Neural cell (in vitro differentiated cells): ENCODE data around the gene PP2D1. TPM values are rescaled to one million over a fixed set of nuclear protein-coding genes. Genes with fewer than 3 reads are reported as not detected.

Experiments used
- H2AFZ ChIP-seq: fragments of 200-600, 300-800 bp; sonication (generic), shearing (Covaris generic); 2 replicates; pipeline ENCODE4 v1.6.0; 2014; ENCODE audit warnings: low read depth, mild to moderate bottlenecking, antibody characterized with exemption, low read length, moderate library complexity
- H3F3A ChIP-seq: fragments of 200-600 bp; shearing (Covaris generic); 2 replicates; pipeline ENCODE4 v1.6.1; 2016; ENCODE audit warnings: mild to moderate bottlenecking, moderate library complexity, mixed read lengths, antibody characterized with exemption, low read length; ENCODE audit not compliant: insufficient read depth, poor library complexity, severe bottlenecking
- H3K27ac ChIP-seq: fragments of 200-600, 300-800 bp; sonication (generic), shearing (Covaris generic); 2 replicates; pipeline ENCODE4 v1.5.1; 2014; ENCODE audit warnings: mild to moderate bottlenecking, low read length, moderate library complexity
- H3K27me3 ChIP-seq: fragments of 300-800, 200-600 bp; sonication (generic), shearing (Covaris generic); 2 replicates; pipeline ENCODE4 v1.6.0; 2014; ENCODE audit warnings: mild to moderate bottlenecking, low read depth, low read length, moderate library complexity; ENCODE audit not compliant: insufficient read depth
- H3K36me3 ChIP-seq: fragments of 300-800, 200-600 bp; sonication (generic), shearing (Covaris generic); 2 replicates; pipeline ENCODE4 v1.5.1; 2014; ENCODE audit warnings: mild to moderate bottlenecking, antibody characterized with exemption, low read length, moderate library complexity; ENCODE audit not compliant: insufficient read depth
- H3K4me2 ChIP-seq: fragments of 300-800, 200-600 bp; sonication (generic), shearing (Covaris generic); 2 replicates; pipeline ENCODE4 v1.6.0; 2014; ENCODE audit warnings: mild to moderate bottlenecking, low read length
- H3K4me3 ChIP-seq: fragments of 300-800, 200-600 bp; sonication (generic), shearing (Covaris generic); 2 replicates; pipeline ENCODE4 v1.5.1; 2014; ENCODE audit warnings: mild to moderate bottlenecking, low read length, moderate library complexity
- H3K79me2 ChIP-seq: fragments of 200-600 bp; shearing (Covaris generic); replicated peaks from 2 replicates; pipeline ENCODE4 v1.6.0; 2014; ENCODE audit warnings: mild to moderate bottlenecking, low read length, moderate library complexity; ENCODE audit not compliant: insufficient read depth
- H3K9ac ChIP-seq: fragments of 300-800, 200-600 bp; sonication (generic), shearing (Covaris generic); 2 replicates; pipeline ENCODE4 v1.6.1; 2016; ENCODE audit warnings: mild to moderate bottlenecking, low read length, mixed read lengths
- H3K9me2 ChIP-seq: fragments of 200-600 bp; shearing (Covaris generic); 2 replicates; pipeline ENCODE4 v1.6.1; 2016; ENCODE audit warnings: mild to moderate bottlenecking, low read length, mixed read lengths; ENCODE audit not compliant: insufficient read depth
- H3K9me3 ChIP-seq: fragments of 200-600, 300-800 bp; sonication (generic), shearing (Covaris generic); 2 replicates; pipeline ENCODE4 v1.6.1; 2016; ENCODE audit warnings: mild to moderate bottlenecking, mixed run types, low read length, moderate library complexity, mixed read lengths
- H4K20me1 ChIP-seq: fragments of 200-600 bp; shearing (Covaris generic); 2 replicates; pipeline ENCODE4 v1.6.1; 2016; ENCODE audit warnings: mild to moderate bottlenecking, mixed run types; ENCODE audit not compliant: insufficient read depth
- CTCF ChIP-seq: fragments of 450-650 bp; IDR thresholded peaks from 2 replicates; pipeline ENCODE4 v1.5.1; 2014; ENCODE audit warnings: antibody characterized with exemption, mild to moderate bottlenecking, moderate library complexity; ENCODE audit not compliant: poor library complexity, severe bottlenecking
- EP300 ChIP-seq: fragments of 450-650 bp; conservative IDR thresholded peaks from 2 replicates; pipeline ENCODE4 v1.6.1; 2014; ENCODE audit warnings: antibody characterized with exemption, mild to moderate bottlenecking, moderate library complexity; ENCODE audit not compliant: poor library complexity, severe bottlenecking
- EZH2 ChIP-seq: fragments of 200-600, 300-800 bp; shearing (Covaris generic), sonication (generic); IDR thresholded peaks from 2 replicates; pipeline ENCODE4 v1.6.1; 2014; ENCODE audit warnings: antibody characterized with exemption, low read length, borderline replicate concordance, mild to moderate bottlenecking; ENCODE audit not compliant: insufficient read depth, poor library complexity, severe bottlenecking
- MXI1 ChIP-seq: fragments of 450-650 bp; conservative IDR thresholded peaks from 2 replicates; pipeline ENCODE4 v1.6.1; 2014; ENCODE audit warnings: antibody characterized with exemption, mild to moderate bottlenecking; ENCODE audit not compliant: poor library complexity, severe bottlenecking
- POLR2AphosphoS5 ChIP-seq: IDR thresholded peaks from 2 replicates; pipeline ENCODE4 v1.6.1; 2012
- RAD21 ChIP-seq: fragments of 450-650 bp; conservative IDR thresholded peaks from 2 replicates; pipeline ENCODE4 v1.6.1; 2014; ENCODE audit warnings: antibody characterized with exemption, mild to moderate bottlenecking, moderate library complexity
- REST ChIP-seq: IDR thresholded peaks from 2 replicates; pipeline ENCODE4 v1.6.1; 2012; ENCODE audit warnings: borderline replicate concordance
- SMC3 ChIP-seq: fragments of 450-650 bp; conservative IDR thresholded peaks from 2 replicates; pipeline ENCODE4 v1.6.1; 2014; ENCODE audit warnings: antibody characterized with exemption, mild to moderate bottlenecking, moderate library complexity; ENCODE audit not compliant: poor library complexity
- TAF1 ChIP-seq: IDR thresholded peaks from 2 replicates; pipeline ENCODE4 v1.6.1; 2012; ENCODE audit warnings: low read depth
- polyA plus RNA-seq: library from polyadenylated mRNA; depleted of rRNA; stranded (reverse); fragments of >200 nt; gene quantifications from 2 replicates; pipeline ENCODE4 v1.2.3, GENCODE V29; 2014

PP2D1 gene
- polyA plus RNA-seq, 1 donor from 2014 or later = not detected

- no peaks in the 10 kb centered on the region for H3K36me3 ChIP-seq
- no peak overlapping the region for H3K27ac ChIP-seq
- H3K4me3 ChIP-seq = no peak overlapping the region
- TF ChIP-seq SMC3 (no peak), CTCF (no peak), TAF1 (no peak), RAD21 (no peak), MXI1 (no peak), POLR2AphosphoS5 (no peak), REST (no peak), EZH2 (no peak), EP300 (no peak)
- H4K20me1 ChIP-seq = no peaks in the 10 kb centered on the region
- no peaks in the 10 kb centered on the region for H3K9me2 ChIP-seq
- peaks cover 11% of the 10 kb centered on the region for H3K79me2 ChIP-seq
- H3F3A ChIP-seq = no peaks in the 10 kb centered on the region
- no peaks in the 10 kb centered on the region for H3K27me3 ChIP-seq
- no peak overlapping the region for H3K4me2 ChIP-seq
- H3K9me3 ChIP-seq = no peaks in the 10 kb centered on the region
- H2AFZ ChIP-seq = no peak overlapping the region
- H3K9ac ChIP-seq = no peak overlapping the region
Observed at GRCh38 chr3:20052851-20053250, 40.8 kb upstream of the PP2D1 start.

- no peak overlapping the region for H3K27ac ChIP-seq
- no peaks in the 10 kb centered on the region for H3F3A ChIP-seq
- no peaks in the 10 kb centered on the region for H3K36me3 ChIP-seq
- H3K9me3 ChIP-seq = no peaks in the 10 kb centered on the region
- H3K4me3 ChIP-seq = no peak overlapping the region
- H3K4me2 ChIP-seq = no peak overlapping the region
- H2AFZ ChIP-seq = no peak overlapping the region
- H3K9me2 ChIP-seq = no peaks in the 10 kb centered on the region
- H3K79me2 ChIP-seq = peaks cover 5% of the 10 kb centered on the region
- no peak for TF ChIP-seq RAD21
- TF ChIP-seq EZH2 = no peak
- TF ChIP-seq REST = no peak
- no peak for TF ChIP-seq EP300
- TF ChIP-seq POLR2AphosphoS5 = no peak
- TF ChIP-seq SMC3 = no peak
- TF ChIP-seq CTCF = no peak
- no peak for TF ChIP-seq TAF1
- TF ChIP-seq MXI1 = no peak
- H3K27me3 ChIP-seq = no peaks in the 10 kb centered on the region
- H3K9ac ChIP-seq = no peak overlapping the region
- no peaks in the 10 kb centered on the region for H4K20me1 ChIP-seq
Observed at GRCh38 chr3:20051123-20051806, 39.2 kb upstream of the PP2D1 start.
